Measurements from ENCODE around the gene CRYBG2. TPM values are rescaled to one million over a fixed set of nuclear protein-coding genes. Genes with fewer than 3 reads are reported as not detected.

The CRYBG2 gene
- total and polyA plus RNA-seq, 10 of the 15 experiments (the other 5 are each of a cell fraction or from before 2014, with no cell fraction given): 0.03 to 1.2 (median 0.11) TPM; not detected in 4

- no peak overlapping the region for H3K4me3 ChIP-seq
- BruUV-seq (replicated peaks): no TSS peak
- ChIA-PET SMC1A (ENCODE audit: uncharacterized antibody, unreplicated experiment) (interaction anchor here (0.6 kb wide), 1 partner anchor 117 kb away, joined by 3 read pairs; no protein-coding TSS in a partner anchor), RAD21 (ENCODE audit: unreplicated experiment) (no interaction called here), POLR2A (interaction anchor here (0.6 kb wide), 1 partner anchor 11 kb away, joined by 5 read pairs; no protein-coding TSS in a partner anchor), CTCF (interaction anchor here (1.0 kb wide), 1 partner anchor 26 kb away, joined by 3 read pairs; no protein-coding TSS in a partner anchor)
- H2AFZ ChIP-seq (ENCODE audit: control insufficient read depth, low read depth, low read length): no peak overlapping the region
- no peaks in the 10 kb centered on the region for H3K9me3 ChIP-seq (replicated peaks; ENCODE audit: control insufficient read depth, insufficient read depth, low read length)
- ATAC-seq: no peak
- in situ Hi-C loops (cut with MboI): no loop called here
- no peaks in the 10 kb centered on the region for H3K27me3 ChIP-seq (replicated peaks in 1 of 2; ENCODE audit: control insufficient read depth in 2 of 2, insufficient read depth in 2 of 2, low read length in 1 of 2)
- intact Hi-C loops (cut with micrococcal nuclease; ENCODE audit: unreplicated experiment): no loop called here
- no peaks in the 10 kb centered on the region for H3K36me3 ChIP-seq (ENCODE audit: control insufficient read depth in 2 of 2, insufficient read depth in 2 of 2, low read length in 1 of 2)
- H3K27ac ChIP-seq (ENCODE audit: control insufficient read depth, insufficient read depth): no peak overlapping the region
- FAIRE-seq: no peak
- DNase-seq (ENCODE audit: low read depth, low spot score): no peak
- no peak overlapping the region for H3K4me2 ChIP-seq (ENCODE audit: control insufficient read depth, insufficient read depth)
- no peaks in the 10 kb centered on the region for H4K20me1 ChIP-seq (ENCODE audit: control insufficient read depth, insufficient read depth)
- WGBS (ENCODE audit: insufficient coverage, insufficient replicate concordance, low lambda C conversion rate, missing lambda C conversion rate): 48% methylated on average over 11 of the region's 12 CpGs
- H3K4me1 ChIP-seq (ENCODE audit: control insufficient read depth, insufficient read depth, low read length): no peaks in the 10 kb centered on the region
- H3K9ac ChIP-seq (ENCODE audit: control insufficient read depth, insufficient read depth, low read length): no peak overlapping the region
- no peaks in the 10 kb centered on the region for H3K79me2 ChIP-seq (ENCODE audit: control insufficient read depth, insufficient read depth, low read length)
- no peak for TF ChIP-seq STAT1 (conservative IDR thresholded peaks at IDR 0.05)
- no peak for TF ChIP-seq NKRF (conservative IDR thresholded peaks at IDR 0.05)
- no peak for TF ChIP-seq MTA2 (IDR thresholded peaks at IDR 0.05; ENCODE audit: low read depth)
- TF ChIP-seq RCOR1 (conservative IDR thresholded peaks at IDR 0.05; ENCODE audit: low read depth, low read length): no peak
- no peak for TF ChIP-seq PAX5 (IDR thresholded peaks at IDR 0.05; ENCODE audit: borderline replicate concordance, low read depth, low read length)
- TF ChIP-seq FOXM1 (IDR thresholded peaks at IDR 0.05; ENCODE audit: low read depth, low read length): no peak
- TF ChIP-seq IRF4 (IDR thresholded peaks at IDR 0.05; ENCODE audit: low read depth, low read length): no peak
- TF ChIP-seq CREM (IDR thresholded peaks at IDR 0.05; ENCODE audit: low read depth): no peak
- TF ChIP-seq ZNF687 (IDR thresholded peaks at IDR 0.05): no peak
- no peak for TF ChIP-seq HDAC6 (IDR thresholded peaks at IDR 0.05; ENCODE audit: unreplicated experiment)
- TF ChIP-seq TARDBP (IDR thresholded peaks at IDR 0.05; ENCODE audit: borderline replicate concordance): no peak
- TF ChIP-seq IKZF2 (IDR thresholded peaks at IDR 0.05): no peak
- TF ChIP-seq ESRRA (IDR thresholded peaks at IDR 0.05; ENCODE audit: low read length): no peak
- no peak for TF ChIP-seq FOS (IDR thresholded peaks at IDR 0.05; ENCODE audit: borderline replicate concordance, extremely low read depth, insufficient read length)
- no peak for TF ChIP-seq RBBP5 (conservative IDR thresholded peaks at IDR 0.05)
- no peak for TF ChIP-seq RAD21 (IDR thresholded peaks at IDR 0.05; ENCODE audit: insufficient read depth, low read depth, low read length)
- no peak for TF ChIP-seq NFIC (IDR thresholded peaks at IDR 0.05; ENCODE audit: low read depth, low read length)
Measured at GRCh38 chr1:26351590-26352337, 2.2 kb downstream of the CRYBG2 start.

All from GM12878 (cell line).